SK-N-SH (cell line): ENCODE data around the gene NFIA. TPM values are rescaled to one million over a fixed set of nuclear protein-coding genes. Genes with fewer than 3 reads are reported as not detected.
A peak's percentile ranks its signal among the peaks of the same experiment; 100 is the strongest.

ENCODE experiments used
- CTCF ChIA-PET: fragments of 300-600, 350-600 bp; formaldehyde crosslinking; extraction: SDS; loops from one replicate; lab custom pipeline; 2021; lab: Yijun Ruan, JAX
- POLR2A ChIA-PET: fragments of 350-600 bp; sonication (Branson Sonifier 250); formaldehyde crosslinking; extraction: SDS; loops from one replicate; lab custom pipeline; 2020; ENCODE audit warnings: antibody characterized with exemption, inconsistent platforms; lab: Yijun Ruan, JAX
- DNase-seq: peaks from one replicate; pipeline ENCODE4 v3.0.0; 2012
- H2AFZ ChIP-seq: fragments of 200-600 bp; sonication (generic); 2 replicates; pipeline ENCODE4 v1.8.1; 2016; ENCODE audit warnings: antibody characterized with exemption, mild to moderate bottlenecking, low read depth
- H3F3A ChIP-seq: fragments of 200-600 bp; sonication (generic); replicated peaks from 2 replicates; pipeline ENCODE3; 2016; ENCODE audit warnings: antibody characterized with exemption, mild to moderate bottlenecking; ENCODE audit not compliant: insufficient read depth
- H3K27ac ChIP-seq, 2 experiments: fragments of 200-500 bp in 1 of 2; fragments of 200-600 bp in 1 of 2; sonication (Bioruptor generic) in 1 of 2; sonication (generic), shearing (Covaris generic) in 1 of 2; 2 replicates each; pipeline versions ENCODE4 v1.5.1 to v1.6.1; 2014 to 2016; ENCODE audit warnings: low read depth in 2 of 2, inconsistent platforms in 1 of 2, low read length in 1 of 2, mild to moderate bottlenecking in 1 of 2, mixed read lengths in 1 of 2
- H3K27me3 ChIP-seq: fragments of 200-600 bp; sonication (generic), shearing (Covaris generic); 2 replicates; pipeline ENCODE4 v1.6.1; 2016; ENCODE audit warnings: mixed run types; ENCODE audit not compliant: insufficient read depth
- H3K36me3 ChIP-seq, 2 experiments: fragments of 200-500 bp in 1 of 2; fragments of 200-600 bp in 1 of 2; sonication (Bioruptor generic) in 1 of 2; sonication (generic) in 1 of 2; replicated peaks in 1 of 2; 2 replicates each; pipeline versions ENCODE3 to v1.5.1; 2014 to 2016; ENCODE audit warnings: low read length in 1 of 2, mild to moderate bottlenecking in 1 of 2; ENCODE audit not compliant: insufficient read depth in 2 of 2, control insufficient read depth in 1 of 2
- H3K4me1 ChIP-seq, 2 experiments: fragments of 200-500 bp in 1 of 2; fragments of 200-600 bp in 1 of 2; sonication (Bioruptor generic) in 1 of 2; sonication (generic), shearing (Covaris generic) in 1 of 2; 2 replicates each; pipeline versions ENCODE4 v1.5.1 to v1.6.1; 2014 to 2016; ENCODE audit warnings: low read depth in 1 of 2, low read length in 1 of 2, mixed run types in 1 of 2; ENCODE audit not compliant: insufficient read depth in 2 of 2, control insufficient read depth in 1 of 2
- H3K4me2 ChIP-seq: fragments of 200-600 bp; sonication (generic), shearing (Covaris generic); 2 replicates; pipeline ENCODE4 v1.6.1; 2017; ENCODE audit warnings: mixed run types
- H3K4me3 ChIP-seq, 2 experiments: fragments of 200-500 bp in 1 of 2; fragments of 200-600 bp in 1 of 2; sonication (Bioruptor generic) in 1 of 2; sonication (generic), shearing (Covaris generic) in 1 of 2; 2 replicates each; pipeline versions ENCODE4 v1.5.1 to v1.8.1; 2014 to 2016; ENCODE audit warnings: low read depth in 2 of 2, inconsistent platforms in 1 of 2, low read length in 1 of 2, mild to moderate bottlenecking in 1 of 2, mixed read lengths in 1 of 2, moderate library complexity in 1 of 2
- H3K79me2 ChIP-seq: fragments of 200-600 bp; sonication (generic); 2 replicates; pipeline ENCODE4 v1.8.1; 2017; ENCODE audit warnings: mild to moderate bottlenecking; ENCODE audit not compliant: insufficient read depth
- H3K9ac ChIP-seq: fragments of 200-600 bp; sonication (generic); 2 replicates; pipeline ENCODE4 v1.6.1; 2017; ENCODE audit warnings: mixed run types
- H3K9me2 ChIP-seq: fragments of 200-600 bp; sonication (generic); 2 replicates; pipeline ENCODE4 v1.6.1; 2017; ENCODE audit warnings: mixed run types
- H3K9me3 ChIP-seq: fragments of 200-600 bp; sonication (generic); 2 replicates; pipeline ENCODE4 v1.6.1; 2017; ENCODE audit warnings: mixed run types, mild to moderate bottlenecking, moderate library complexity
- H4K20me1 ChIP-seq: fragments of 200-600 bp; sonication (generic); 2 replicates; pipeline ENCODE4 v1.6.1; 2017; ENCODE audit warnings: mild to moderate bottlenecking, mixed run types; ENCODE audit not compliant: insufficient read depth
- CHD2 ChIP-seq: fragments of 150-350 bp; IDR thresholded peaks from 2 replicates; pipeline ENCODE4 v1.6.1; 2018; ENCODE audit warnings: low read length; ENCODE audit not compliant: partially characterized antibody
- ELF1 ChIP-seq: IDR thresholded peaks from 2 replicates; pipeline ENCODE4 v1.4.0; 2012
- EP300 ChIP-seq, 2 experiments: IDR thresholded peaks; 2 replicates each; pipeline versions ENCODE4 v1.4.0 to v1.6.1; 2012; ENCODE audit warnings: borderline replicate concordance in 1 of 2, low read depth in 1 of 2, low read length in 1 of 2
- FOSL2 ChIP-seq: IDR thresholded peaks from 2 replicates; pipeline ENCODE4 v1.4.0; 2012; ENCODE audit warnings: low read depth, mild to moderate bottlenecking, moderate library complexity, borderline replicate concordance
- FOXM1 ChIP-seq: IDR thresholded peaks from 2 replicates; pipeline ENCODE4 v1.4.0; 2012; ENCODE audit warnings: low read depth, mild to moderate bottlenecking
- JUND ChIP-seq: IDR thresholded peaks from 2 replicates; pipeline ENCODE4 v1.4.0; 2012
- NRF1 ChIP-seq: IDR thresholded peaks from 2 replicates; pipeline ENCODE4 v1.6.1; 2012; ENCODE audit warnings: low read depth, mild to moderate bottlenecking, low read length
- POLR2AphosphoS5 ChIP-seq: IDR thresholded peaks from 2 replicates; pipeline ENCODE4 v1.6.1; 2012; ENCODE audit warnings: low read depth, low read length
- RXRA ChIP-seq: IDR thresholded peaks from 2 replicates; pipeline ENCODE4 v1.4.0; 2012; ENCODE audit warnings: low read depth, mild to moderate bottlenecking, borderline replicate concordance
- TAF1 ChIP-seq: IDR thresholded peaks from 2 replicates; pipeline ENCODE4 v1.6.1; 2012; ENCODE audit warnings: low read depth, mild to moderate bottlenecking, low read length, moderate library complexity, borderline replicate concordance
- TCF12 ChIP-seq: IDR thresholded peaks from 2 replicates; pipeline ENCODE4 v1.4.0; 2012
- TEAD4 ChIP-seq: IDR thresholded peaks from 2 replicates; pipeline ENCODE4 v1.4.0; 2012; ENCODE audit warnings: mild to moderate bottlenecking, borderline replicate concordance; ENCODE audit not compliant: insufficient read depth
- YY1 ChIP-seq: IDR thresholded peaks from 2 replicates; pipeline ENCODE4 v1.4.0; 2012; ENCODE audit warnings: low read depth, mild to moderate bottlenecking
- whole genome bisulfite sequencing: methylation state at CpG from one replicate; pipeline ENCODE4 v1.1.6; 2017; ENCODE audit warnings: low lambda C conversion rate; 5-methylcytosine and 5-hydroxymethylcytosine counted together
- polyA plus RNA-seq, 3 experiments: library from polyadenylated mRNA; depleted of rRNA; stranded (reverse); fragments of >200 nt; gene quantifications; 2 replicates each; pipeline ENCODE4 v1.2.3, GENCODE V29; 2012
- TF ChIP-seq, protein P1 (sequence below): IDR thresholded peaks from 2 replicates; pipeline ENCODE4; 2012

NFIA gene
- polyA plus RNA-seq, 1 of the 3 experiments (the other 2 are of a cell fraction) = 3.3 TPM

DNA sequence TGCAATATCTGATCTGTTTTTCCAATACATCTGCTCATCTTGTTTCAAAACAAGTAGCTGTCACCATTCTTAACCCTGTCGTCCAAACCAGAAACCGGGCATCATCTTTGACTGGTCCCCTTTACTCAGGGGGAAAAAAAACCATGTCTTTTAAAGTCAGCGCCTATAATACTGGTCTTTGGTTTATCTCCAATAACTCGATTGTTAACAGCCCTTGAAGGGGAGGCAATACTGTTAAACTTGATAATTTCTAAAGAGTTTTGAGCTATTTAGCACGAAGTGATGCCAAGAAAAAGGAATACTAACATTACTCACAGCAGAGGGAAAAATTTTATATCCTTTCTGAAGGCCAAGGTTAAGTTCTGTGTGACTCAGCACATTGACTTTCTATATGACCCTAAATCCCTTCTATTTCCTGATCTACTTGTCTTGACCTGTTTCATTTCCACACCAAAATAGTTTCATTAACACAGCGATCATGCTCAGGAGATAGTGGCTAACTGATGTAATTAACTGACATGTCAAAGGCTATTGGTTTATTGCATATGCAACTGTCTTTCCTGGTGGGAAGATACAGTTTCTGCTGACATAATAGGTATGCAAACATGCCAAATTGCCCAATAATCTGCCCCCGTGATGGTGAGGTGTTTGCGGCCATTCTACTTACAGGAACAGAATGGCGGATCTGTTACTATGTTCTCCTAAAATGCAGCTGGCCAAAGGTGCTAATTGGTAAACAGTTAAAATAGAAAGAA lies 59.1 kb downstream of the NFIA start:
- no peak overlapping the region for H3K9ac ChIP-seq
- H3K79me2 ChIP-seq = no peaks in the 10 kb centered on the region; the same call in 1 of the 2 replicates
- no peaks in the 10 kb centered on the region for H3K9me2 ChIP-seq
- peak overlapping the region; percentile 26; the same call in 1 of the 2 replicates for H3K4me2 ChIP-seq
- TF ChIP-seq JUND (peak; percentile 43; the same call in 1 of the 2 replicates), FOSL2 (peak; percentile 44; the same call in 1 of the 2 replicates), TEAD4 (no peak), RXRA (peak; percentile 58; the same call in 1 of the 2 replicates), TCF12 (peak; percentile 31; the same call in 1 of the 2 replicates)
- WGBS = 60% methylated on average over 9 of the region's 9 CpGs
- peak overlapping the region; percentile 50 to 74; a peak in 3 of 4 replicates for H3K27ac ChIP-seq
- no peaks in the 10 kb centered on the region for H4K20me1 ChIP-seq
- H3K9me3 ChIP-seq = no peaks in the 10 kb centered on the region
- H3K4me1 ChIP-seq = peaks cover 19 to 46% of the 10 kb centered on the region in 2 experiments; a peak in 3 of 4 replicates
- no peak overlapping the region for H3K4me3 ChIP-seq
- no peaks in the 10 kb centered on the region for H3K27me3 ChIP-seq
- ChIA-PET POLR2A (no interaction called here), CTCF (interaction anchor here (0.6 to 1.0 kb wide), 3 partner anchors 21 to 1218 kb away, joined by 3 to 4 read pairs (median 3); no protein-coding TSS in a partner anchor)
- no peaks in the 10 kb centered on the region for H3K36me3 ChIP-seq
- H2AFZ ChIP-seq = no peak overlapping the region
- no peak for DNase-seq
- peaks cover 26% of the 10 kb centered on the region for H3F3A ChIP-seq

DNA sequence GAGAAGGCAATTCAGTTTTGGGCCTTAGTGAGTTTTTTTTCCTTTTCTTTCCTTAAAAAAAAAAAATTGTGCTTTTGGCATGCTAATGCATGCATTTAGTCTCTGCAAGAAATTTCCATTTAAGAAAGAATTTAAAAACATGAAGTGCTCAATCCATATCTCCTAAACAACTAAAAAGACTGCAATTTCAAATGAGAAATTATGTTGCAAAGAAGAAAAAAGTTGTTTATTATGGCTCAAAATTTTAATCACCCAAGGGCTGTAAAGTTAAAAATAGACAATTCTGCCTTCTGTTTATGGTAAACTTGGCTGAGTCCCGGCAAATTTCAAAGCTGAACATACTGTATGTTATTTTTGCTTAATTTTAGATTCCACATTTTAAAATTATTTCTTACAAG lies 59.7 kb downstream of the NFIA start:
- no peak for DNase-seq
- 82% methylated on average over 1 of the region's 1 CpG for WGBS
- peak overlapping the region in 1 of 2 experiments; percentile 74; a peak in 3 of 4 replicates for H3K27ac ChIP-seq

More for the DNA sequence above, 59.7 kb downstream of the NFIA start:
- H4K20me1 ChIP-seq = no peaks in the 10 kb centered on the region
- H3K79me2 ChIP-seq = no peaks in the 10 kb centered on the region; the same call in 1 of the 2 replicates
- no peaks in the 10 kb centered on the region for H3K9me2 ChIP-seq
- peaks cover 26% of the 10 kb centered on the region for H3F3A ChIP-seq
- CTCF ChIA-PET = no interaction called here
- H3K4me3 ChIP-seq = no peak overlapping the region
- peaks cover 19 to 46% of the 10 kb centered on the region in 2 experiments; a peak in 3 of 4 replicates for H3K4me1 ChIP-seq
- H3K9ac ChIP-seq = no peak overlapping the region
- TF ChIP-seq RXRA (no peak), EP300 (IDR thresholded peaks at IDR 0.05; ENCODE audit: borderline replicate concordance in 1 of 2, low read depth in 1 of 2, low read length in 1 of 2) (no peak), NRF1 (no peak), ELF1 (no peak), FOXM1 (no peak), YY1 (no peak), TAF1 (no peak), CHD2 (no peak), POLR2AphosphoS5 (no peak)
- TF ChIP-seq, protein P1, sequence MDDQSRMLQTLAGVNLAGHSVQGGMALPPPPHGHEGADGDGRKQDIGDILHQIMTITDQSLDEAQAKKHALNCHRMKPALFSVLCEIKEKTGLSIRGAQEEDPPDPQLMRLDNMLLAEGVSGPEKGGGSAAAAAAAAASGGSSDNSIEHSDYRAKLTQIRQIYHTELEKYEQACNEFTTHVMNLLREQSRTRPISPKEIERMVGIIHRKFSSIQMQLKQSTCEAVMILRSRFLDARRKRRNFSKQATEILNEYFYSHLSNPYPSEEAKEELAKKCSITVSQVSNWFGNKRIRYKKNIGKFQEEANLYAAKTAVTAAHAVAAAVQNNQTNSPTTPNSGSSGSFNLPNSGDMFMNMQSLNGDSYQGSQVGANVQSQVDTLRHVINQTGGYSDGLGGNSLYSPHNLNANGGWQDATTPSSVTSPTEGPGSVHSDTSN = no peak
- no peaks in the 10 kb centered on the region for H3K36me3 ChIP-seq
- POLR2A ChIA-PET = no interaction called here
- no peak overlapping the region for H2AFZ ChIP-seq
- no peaks in the 10 kb centered on the region for H3K9me3 ChIP-seq
- H3K27me3 ChIP-seq = no peaks in the 10 kb centered on the region
- H3K4me2 ChIP-seq = peak overlapping the region; percentile 26; the same call in 1 of the 2 replicates
